ENCODE measurements around the gene ZNF532.

ZNF532 gene

DNA sequence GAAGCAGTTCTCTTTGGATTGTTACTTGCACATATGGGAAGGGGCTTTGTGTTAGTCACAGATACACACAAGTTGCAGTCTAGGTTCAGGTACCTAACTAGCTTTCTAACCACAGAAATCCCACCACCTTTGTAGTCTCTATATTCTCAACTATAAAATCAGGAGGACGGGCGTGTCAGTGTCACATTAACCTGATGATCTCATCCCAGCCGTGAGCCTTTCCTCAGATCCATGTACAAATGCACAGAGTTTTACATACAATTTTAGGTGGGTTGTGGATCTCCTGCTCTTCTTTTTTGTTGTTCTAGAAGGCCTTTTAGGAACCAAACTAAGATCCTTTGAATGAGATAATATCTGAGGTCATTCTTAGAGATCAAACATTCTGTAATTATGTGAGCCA is 94.0 kb downstream of the ZNF532 start:
- no peak overlapping the region for H3K27ac ChIP-seq
- no peak for TF ChIP-seq ZFX (IDR thresholded peaks at IDR 0.05; ENCODE audit: borderline replicate concordance)
- TF ChIP-seq CTCF (IDR thresholded peaks at IDR 0.05), result no peak

GRCh38 chr18:58960508-58960907 is 95.8 kb downstream of the ZNF532 start:
- H3K27ac ChIP-seq, result no peak overlapping the region
- TF ChIP-seq CTCF (IDR thresholded peaks at IDR 0.05), result no peak
- no peak for TF ChIP-seq ZFX (IDR thresholded peaks at IDR 0.05; ENCODE audit: borderline replicate concordance)

DNA sequence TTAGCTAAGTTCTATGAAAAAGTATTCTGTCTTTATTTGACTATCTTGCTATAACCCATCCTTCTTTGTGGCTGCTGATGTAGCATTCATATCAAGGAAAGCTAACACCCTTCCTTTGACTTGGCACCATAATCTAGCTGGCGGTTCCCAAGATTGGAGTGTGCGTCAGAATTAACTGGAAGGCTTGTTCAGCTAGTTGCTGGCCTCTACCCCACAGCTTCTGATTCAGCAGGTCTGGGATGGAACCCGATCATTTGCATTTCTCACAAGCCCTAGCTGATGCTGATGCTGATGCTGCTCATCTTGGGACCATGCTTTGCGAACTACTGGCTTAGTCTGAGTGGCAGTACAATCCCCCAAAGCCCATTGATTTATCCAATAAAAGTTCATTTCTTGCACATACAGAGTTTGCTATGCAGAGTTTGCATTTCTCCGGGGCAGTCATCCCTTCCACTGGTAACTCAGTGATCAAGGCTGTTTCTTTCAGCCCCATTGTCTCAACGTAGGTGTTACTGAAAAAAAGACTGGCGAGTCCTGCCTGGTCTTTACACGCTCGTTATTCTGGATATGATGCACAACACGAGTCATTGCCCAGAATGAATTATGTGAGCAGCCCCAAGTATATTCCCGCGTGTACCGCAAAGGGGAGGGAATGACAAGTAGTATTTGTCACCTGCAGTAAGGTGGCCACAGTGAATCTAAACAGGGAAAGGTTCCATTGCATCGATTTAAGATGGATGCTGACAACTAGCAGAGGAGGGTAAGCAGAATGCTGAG is 96.5 kb downstream of the ZNF532 start:
- H3K27ac ChIP-seq, result no peak overlapping the region
- TF ChIP-seq CTCF (IDR thresholded peaks at IDR 0.05) (no peak), ZFX (IDR thresholded peaks at IDR 0.05; ENCODE audit: borderline replicate concordance) (no peak)

DNA sequence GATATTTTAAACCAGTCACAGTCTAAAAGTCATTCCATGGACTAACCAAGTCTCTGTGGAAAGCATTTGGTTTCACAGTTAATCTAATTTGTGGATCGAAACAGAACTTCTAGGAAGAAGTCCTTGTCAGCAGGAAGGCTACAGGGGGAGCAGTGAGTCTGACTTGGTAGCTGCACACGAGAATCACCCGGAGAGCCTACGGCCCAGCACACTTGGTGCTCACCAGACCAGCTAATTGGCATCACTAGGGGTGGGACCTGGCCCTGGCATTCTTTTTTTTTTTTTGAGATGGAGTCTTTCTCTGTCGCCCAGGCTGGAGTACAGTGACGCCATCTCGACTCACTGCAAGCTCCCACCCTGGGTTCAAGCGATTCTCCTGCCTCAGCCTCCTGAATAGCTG is 97.7 kb downstream of the ZNF532 start:
- H3K27ac ChIP-seq, result no peak overlapping the region
- TF ChIP-seq CTCF (IDR thresholded peaks at IDR 0.05) (no peak), ZFX (IDR thresholded peaks at IDR 0.05; ENCODE audit: borderline replicate concordance) (no peak)

GRCh38 chr18:58965291-58966004 is 100.8 kb downstream of the ZNF532 start:
- no peak for TF ChIP-seq CTCF (IDR thresholded peaks at IDR 0.05)
- no peak for TF ChIP-seq ZFX (IDR thresholded peaks at IDR 0.05; ENCODE audit: borderline replicate concordance)
- no peak overlapping the region for H3K27ac ChIP-seq

DNA sequence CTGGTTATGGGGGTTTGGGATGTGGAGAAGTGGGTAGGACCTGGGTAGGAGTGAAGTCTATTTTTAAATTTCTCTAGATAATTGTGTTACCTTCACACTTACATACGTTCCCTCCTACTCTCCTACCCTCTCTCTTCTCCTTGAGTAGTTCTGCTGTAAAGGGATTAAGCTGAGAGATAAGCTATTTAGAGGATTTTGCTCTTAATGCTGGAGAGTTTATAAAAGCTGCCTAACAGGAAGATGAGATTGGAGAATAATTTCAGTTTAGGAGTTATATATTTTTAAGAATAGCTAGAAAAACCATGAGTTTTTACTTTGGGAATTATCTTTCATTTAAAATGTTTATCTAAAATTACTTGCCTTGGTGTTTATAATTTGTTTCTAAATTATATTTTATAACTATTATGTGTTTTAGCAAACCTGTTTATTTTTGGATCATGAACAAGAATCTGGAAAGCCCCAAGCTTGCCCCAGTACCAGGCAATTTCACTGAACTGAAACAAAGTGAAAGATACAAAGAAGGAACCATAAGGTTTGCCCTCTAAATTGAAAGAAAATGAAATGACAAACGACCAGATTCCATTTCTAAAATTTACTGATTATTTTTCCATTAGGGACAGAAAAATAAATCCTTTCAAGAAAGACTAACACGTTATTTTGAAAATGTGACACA is 101.5 kb downstream of the ZNF532 start:
- TF ChIP-seq CTCF (IDR thresholded peaks at IDR 0.05) (no peak), ZFX (IDR thresholded peaks at IDR 0.05; ENCODE audit: borderline replicate concordance) (no peak)
- no peak overlapping the region for H3K27ac ChIP-seq
